DLD1 (cell line): Measurements from ENCODE around the gene IRAK1.

Source experiments
- in situ Hi-C: cut with HindIII; loops from 2 replicates; pipeline ENCODE4 v1.10.0; 2017; ENCODE audit warnings: low sequenced_read_pairs

IRAK1 gene

DNA sequence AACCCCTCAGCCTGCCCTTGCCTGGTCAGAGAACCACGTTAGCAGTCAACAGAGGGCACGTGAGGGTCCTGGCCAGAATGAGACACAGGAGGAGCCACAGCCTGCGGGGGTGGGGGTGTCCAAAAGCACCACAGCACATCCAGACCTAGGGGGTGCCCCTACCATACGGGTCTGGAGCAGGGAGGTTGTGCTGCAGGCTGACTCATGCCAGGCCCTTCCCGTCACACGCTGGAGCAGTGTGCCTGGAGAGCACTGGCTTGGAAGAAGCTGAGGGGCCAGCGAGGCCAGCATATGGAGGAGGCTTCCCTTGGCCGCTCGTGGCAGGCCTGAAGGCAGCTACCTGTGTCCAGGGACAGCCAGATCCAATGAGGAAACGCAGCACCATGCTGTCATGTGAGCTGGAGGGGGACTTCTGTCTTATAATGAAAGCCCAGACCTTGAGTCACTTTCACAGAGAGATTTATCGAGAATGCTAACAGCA lies 1.5 kb upstream of the IRAK1 start:
- in situ Hi-C loops, result no loop called here

DNA sequence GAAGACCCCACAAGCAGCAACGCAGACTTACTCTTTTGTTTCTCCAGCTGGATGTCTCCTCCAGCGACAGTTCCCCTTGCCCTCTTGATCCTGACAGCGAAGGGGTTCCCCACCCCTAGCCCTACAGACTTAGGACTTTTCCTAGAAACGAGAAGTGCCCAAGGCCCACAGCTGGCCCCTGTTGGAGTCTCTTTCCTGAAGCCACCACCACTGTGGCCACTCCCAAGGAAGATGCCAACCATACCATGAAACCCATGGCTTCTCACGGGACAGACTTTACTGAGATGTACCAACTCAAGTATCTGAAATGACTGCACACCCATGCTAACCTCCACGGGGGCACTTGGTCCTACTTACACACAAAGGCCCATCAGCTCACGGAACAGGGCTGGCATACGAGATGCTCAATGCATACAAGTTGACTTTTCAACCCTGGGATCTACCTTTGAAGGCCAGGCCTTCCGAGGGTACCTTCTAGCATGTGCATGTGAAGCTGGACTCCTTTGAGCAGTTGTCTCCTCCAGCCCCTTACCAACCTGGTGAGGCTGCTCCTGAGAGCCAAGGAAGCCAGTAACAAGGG lies 924 bp upstream of the IRAK1 start:
- in situ Hi-C loops, result no loop called here

DNA sequence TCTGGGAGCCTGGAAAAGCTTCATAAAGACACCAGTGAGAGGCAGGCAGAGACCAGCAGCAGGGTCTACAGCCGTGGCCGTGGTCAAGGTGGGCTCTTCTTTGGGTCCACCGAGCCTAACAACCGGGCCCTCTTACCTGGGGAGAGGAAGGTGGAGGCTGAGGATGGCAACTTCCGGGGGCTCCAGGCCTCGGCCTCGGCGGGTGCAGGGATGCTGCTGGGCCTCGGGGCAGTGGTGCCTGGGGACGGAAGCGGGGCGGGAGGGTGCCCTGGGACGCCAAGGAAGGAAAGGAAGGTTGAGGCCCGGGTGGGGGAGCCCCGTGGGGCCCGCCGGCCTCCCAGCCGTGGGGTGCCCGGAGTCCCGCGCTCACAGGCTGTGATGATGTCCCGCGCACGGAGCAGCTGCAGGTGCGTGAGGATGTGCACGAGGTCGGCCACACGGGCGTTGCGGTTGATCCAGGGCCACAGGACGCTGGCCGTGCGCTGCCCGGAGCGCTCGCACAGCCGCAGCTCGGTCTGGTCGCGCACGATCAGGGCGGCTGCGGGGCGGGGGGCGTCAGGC lies 561 bp downstream of the IRAK1 start:
- in situ Hi-C loops, result no loop called here

DNA sequence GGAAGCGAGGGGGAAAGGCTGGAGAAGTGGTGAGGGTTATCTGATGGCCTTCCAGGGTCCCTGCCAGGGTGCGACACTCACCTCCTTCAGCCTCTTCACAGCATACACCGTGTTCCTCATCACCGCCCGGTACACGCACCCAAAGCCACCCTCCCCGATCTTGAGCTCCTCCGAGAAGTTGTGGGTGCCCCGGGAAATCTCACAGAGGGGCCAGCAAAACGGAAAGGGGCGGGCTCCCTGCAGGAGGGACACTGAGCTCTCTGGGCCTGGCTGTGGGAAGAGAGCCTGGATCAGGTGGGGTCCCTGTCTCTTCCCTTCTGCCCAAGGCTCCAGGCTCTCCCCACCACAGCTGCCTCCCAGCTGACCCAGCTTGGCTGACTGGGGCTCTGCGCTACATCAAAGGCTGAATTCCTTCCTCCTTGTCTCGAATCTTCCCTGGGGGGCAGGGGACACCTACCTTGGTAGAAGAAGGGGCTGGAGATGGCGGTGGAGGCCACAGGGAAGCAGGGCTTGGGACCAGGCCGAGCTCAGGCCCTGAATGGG lies 1.1 kb downstream of the IRAK1 start:
- in situ Hi-C loops, result no loop called here

DNA sequence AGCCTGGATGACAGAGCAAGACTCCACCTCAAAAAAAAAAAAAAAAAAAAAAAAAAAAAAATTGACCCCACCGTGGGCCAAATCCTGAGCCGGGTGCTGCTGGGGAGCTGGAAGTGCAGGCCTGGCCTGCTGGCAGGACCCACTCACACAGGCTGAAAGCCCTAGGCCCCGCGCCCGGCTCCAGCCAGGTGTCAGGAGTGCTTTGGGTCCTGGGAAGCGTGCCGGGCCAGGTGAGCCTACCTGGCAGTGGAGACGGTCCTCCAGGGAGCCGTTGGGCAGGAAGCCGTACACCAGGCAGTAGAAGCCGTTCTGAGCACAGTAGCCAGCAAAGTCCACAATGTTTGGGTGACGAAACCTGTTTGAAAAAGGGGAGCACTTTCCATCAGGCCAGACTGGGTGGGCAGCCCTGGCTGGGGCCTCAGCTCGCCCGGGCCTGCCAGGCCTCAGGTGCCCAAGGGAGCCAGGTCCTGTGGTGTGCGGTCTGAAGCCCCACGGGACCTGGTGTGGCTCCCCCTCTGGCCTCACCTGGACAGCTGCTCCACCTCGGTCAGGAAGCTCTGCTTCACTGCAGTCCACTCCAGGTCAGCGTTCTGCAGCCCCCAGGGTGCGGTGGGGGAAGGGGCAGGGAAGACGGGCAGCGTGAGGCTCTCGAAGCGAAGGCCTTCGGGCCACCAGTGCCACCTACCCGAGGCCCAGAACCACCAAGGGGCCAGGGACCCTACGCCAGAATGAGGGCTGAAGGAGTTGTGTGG lies 1.8 kb downstream of the IRAK1 start:
- in situ Hi-C loops, result no loop called here

DNA sequence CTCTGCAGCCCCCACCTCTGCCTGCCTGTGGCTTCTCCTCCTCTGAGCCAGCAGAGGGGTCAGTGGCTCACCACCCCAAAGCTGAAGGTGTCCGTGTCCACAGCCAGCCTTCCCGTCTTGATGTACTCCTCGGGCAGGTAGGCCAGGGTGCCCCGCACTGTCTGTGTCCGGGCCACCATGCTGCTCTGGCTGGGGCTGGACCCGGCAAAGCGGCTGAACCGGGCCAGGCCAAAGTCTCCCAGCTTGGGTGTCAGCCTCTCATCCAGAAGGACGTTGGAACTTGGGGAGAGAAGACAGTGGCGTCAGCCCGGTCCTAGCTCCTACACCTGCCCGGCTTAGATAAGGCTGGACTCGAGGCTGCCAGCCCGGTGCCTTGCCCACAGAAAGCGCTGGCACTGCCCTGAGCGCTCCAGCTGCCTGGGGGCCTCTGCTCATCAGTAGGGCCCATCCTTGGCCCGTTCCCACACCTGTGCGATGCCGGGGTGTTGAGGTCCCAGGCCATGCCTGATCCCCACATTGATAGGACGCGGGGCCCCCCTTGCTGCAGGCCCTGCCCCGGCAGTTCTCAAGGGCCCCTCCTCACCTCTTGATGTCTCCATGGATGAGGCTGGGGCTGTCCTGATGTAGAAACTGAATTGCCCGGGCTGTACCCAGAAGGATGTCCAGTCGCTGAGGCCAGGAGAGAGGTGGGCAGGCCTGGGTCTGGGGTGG lies 3.2 kb downstream of the IRAK1 start:
- in situ Hi-C loops, result no loop called here

DNA sequence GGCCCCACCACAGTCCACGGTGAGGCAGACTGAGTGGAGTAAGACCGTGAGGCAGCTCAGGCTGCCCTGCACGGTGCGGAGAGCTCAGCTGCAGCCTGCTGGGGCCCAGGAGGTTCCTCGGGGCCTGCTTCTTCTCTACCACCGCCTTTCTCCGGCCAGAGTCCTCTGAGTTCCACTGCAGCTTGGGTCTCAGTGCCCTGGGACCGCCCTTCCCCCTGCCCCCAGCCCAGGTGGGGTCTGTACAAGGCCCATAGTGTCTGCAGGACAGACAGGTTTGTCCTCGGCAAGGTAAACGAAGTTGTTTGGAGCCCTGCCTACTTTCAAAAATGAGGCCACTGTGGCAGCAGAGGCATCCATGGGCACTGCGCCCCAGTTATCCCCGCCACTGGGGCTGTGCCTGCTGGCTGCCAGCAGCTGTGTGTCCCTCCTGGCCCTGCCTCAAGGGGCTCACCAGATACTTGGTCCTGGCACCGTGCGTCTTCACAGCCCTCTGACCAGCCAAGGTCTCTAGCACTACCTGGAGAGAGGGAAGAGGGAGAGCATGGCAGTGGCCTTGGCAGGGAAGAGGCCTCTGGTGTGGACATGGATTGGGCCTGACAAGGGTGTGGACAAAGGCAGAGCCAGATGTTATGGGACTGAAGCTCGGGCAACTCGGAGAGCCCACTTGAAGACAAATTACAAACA lies 4.0 kb downstream of the IRAK1 start:
- in situ Hi-C loops, result no loop called here

DNA sequence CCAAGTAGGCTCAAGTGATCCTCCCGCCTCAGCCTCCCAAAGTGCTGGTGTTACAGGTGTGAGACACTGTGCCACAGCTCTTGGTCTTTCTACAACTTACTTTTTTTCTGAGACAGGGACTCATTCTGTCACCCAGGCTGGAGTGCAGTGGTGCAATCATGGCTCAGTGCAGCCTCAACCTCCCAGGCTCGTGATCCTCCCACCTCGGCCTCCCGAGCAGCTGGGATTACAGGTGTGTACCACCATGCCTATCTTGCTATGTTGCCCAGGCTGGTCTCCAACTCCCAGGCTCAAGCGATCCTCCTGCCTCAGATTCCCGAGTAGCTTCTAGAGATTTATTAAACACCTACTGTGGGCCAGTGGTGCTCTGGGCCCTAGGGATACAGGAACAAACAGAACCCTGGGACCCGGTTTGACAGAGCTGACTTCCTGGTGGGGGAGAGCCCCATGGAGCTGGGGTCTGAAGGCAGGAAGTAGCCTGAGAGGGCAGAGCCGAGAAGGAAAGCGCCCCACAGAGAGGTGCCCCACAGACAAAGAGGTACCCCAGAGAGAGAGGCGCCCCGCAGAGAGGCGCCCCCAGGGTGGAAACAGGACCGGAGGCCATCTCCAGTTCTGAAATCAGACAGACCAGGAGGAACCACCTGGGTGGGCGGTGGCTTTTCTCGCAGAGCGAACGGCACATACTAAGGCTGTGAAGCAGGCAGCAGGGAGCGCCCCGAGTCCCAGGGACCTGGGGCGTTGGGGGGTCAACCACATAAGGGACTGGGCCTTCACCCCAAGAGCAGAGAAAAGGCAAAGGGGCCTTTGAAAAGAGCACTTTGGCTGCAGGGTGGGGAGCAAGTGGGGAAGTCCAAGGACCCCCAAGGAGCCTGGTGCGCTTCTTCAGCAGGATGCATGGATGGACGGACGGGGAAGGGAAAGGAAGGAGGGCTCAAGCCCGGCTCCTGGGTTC lies 5.0 kb downstream of the IRAK1 start:
- in situ Hi-C loops, result no loop called here

DNA sequence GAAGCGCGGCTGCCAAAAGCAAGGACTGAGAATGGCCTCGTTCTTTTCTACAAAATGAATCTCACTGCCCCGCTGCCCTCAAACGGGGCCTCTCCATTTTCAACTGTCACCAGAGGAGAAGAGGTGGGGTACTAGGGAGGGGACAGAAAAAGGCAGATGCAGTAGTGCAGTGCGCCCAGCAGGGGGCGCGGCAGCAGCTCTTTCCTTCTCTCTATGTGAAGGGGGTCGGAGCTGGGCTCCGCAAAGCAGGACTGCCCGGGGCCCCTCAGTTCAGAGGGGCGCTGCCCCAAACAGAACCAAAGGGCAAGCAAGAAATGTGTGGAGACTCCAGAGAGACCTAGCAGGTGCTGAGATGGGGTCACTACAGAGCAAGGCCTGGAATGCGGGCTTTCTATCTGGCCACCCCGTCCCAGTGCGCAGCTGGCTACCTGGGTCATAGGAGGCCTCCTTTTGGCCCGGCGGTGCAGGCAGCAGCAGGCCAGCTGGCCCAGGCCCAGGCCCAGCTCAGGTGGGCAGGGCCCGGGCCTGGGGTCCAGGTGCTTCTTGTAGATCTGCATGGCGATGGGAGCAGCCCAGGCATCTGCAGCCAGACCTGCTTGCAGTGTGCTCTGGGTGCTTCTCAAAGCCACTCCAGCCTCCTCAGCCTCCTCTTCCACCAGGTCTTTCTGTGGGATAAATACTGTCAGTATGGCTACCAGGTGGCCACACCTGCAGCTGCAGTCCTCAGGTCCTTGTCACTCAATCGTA lies 5.9 kb downstream of the IRAK1 start:
- in situ Hi-C loops, result no loop called here

DNA sequence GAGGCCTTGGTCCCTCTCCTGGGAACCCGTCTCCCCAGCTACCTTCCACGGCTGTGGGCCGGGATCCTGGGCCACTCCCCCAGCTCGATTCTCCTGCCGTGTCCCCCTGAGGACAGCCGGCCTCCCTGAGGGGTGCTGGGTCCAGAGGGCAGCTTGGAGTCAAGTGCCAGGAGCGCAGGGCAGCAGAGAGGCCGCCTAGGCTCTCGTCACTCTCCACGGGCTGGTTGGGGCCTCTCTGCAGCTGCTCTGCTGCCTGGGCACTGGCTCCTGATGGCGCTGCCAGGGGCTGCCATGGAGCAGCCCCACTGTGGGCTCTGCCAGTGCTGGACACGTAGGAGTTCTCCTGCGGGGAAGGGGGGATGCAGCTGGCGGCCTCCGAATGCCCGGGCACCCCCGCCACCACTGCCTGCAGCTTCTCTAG lies 6.7 kb downstream of the IRAK1 start:
- in situ Hi-C loops, result no loop called here

DNA sequence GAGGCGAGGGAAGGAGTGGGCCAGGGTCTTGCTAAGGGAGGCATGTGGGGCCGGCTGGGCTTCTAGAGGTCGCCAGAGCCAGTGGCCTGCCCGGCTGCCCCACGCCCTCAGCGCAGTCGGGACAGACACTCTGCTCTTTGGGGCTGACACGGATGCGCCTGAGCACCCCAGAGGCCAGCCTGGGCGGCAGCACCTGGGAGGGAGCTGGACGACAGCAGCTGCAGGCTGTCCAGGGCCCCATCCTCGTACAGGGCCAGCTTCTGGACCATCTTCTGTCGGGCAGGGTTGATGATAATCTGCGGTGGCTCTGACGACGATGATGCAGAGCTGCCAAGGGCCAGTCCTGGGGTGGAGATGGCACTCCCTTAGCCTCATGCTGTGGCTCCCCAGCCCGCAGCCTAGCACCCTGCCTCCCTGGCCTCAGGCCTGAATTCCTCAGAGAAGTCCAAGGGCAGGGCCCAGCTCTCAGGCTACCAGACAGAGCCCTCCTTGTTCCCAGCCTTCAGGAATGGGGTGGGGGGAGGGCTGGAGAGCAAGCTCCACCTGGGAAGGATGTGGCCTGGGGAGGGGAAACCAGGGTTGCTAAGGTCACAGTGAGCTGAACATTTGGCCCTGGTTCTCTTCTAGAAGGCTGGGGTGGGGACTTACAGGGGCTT lies 7.2 kb downstream of the IRAK1 start:
- in situ Hi-C loops, result no loop called here

DNA sequence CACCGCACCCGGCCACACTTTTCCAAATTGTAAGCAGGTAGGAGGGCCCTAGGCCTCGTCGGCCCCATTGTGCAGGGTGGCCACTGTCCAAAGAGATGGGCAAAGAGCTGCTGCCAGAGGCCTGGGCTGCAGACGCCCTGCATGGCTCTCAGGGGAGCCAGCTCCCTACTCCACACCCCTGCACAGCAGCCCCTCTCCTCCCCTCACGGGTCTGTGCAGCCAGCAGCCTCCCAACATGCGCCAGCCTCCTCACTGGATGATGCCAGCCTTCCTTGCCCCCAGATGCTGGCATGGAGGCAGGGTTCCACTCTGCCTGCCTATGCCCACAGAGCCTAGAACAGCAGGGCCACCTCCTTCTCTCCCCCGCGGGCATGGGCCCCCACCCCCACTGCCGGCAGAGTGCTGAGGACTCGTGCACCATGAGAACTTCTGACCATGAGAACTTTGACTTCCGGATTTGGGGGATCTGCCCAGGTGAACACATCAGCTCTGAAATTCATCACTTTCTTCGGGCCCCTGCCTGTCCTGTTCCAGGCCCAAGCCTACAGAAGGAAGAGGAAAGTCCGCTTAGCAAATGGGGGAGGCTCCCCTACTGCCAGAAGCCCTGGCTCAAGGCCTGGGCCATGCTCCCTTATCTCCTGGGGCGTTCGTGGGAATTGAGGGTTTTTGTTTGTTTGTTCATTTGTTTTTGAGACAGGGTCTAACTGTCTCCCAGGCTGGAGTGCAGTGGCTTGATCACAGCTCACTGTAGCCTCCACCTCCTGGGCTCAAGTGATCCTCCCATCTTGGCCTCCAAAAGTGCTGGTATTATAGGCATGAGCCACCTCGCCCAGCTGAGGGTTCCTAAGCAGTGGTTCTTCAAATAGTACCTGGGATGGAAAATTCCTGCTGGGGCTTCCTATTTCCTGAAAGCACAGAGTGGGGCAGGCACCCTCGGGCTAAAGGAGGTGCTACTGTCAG lies 8.0 kb downstream of the IRAK1 start:
- in situ Hi-C loops, result no loop called here

DNA sequence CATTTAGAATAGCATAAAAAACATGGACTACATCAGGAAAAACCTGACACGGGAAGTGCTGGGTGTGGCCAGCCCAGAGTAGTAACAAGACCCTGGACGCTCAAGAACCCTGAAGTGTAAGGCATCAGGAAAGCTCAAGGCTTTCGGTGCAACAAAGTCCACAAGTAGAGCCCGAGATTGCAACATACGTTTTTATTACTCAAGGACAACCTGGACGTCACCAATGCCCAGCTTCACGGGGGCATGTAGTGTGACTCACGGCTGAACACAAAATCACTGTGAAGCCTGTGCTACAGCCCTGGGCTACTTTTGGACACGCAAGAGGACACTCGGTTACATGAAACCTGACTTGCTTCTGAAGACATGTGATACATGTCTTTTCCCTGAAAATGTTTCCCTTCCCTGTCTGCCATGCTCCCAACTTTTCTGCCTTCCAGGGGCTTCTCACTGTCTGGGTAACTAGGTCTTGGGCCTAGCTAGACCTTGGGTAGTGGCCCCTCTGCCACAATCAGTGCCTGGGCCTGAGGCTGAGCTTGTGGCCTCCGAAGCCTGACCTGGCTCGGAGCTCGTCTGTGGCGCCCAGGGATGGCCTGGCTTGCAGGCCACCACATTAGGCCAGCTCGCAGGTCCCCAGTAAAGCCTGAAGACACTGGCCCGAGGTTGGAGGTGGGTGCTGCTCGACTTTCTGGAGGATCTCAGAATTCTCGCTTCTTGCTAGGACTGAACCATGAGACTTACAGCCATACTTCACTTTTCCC lies 9.2 kb downstream of the IRAK1 start:
- in situ Hi-C loops, result no loop called here

DNA sequence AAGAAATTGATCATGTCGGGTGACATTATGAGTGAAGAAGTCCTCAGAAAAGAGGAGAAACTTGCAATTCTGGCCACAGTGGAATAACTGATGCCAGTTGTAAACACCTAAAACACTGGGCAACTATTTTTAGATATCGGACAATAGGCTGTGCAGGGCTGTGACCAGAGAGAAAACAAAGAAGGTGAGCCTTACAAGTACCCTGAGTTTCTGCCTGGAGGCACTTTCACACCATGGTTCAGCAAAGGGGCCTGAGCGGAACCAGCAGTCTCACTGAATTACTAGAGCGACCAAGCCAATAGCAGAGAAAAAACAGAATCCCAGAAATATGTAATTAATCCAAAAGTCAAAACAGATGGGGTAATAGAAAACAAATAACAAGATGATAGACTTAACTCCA lies 11.2 kb downstream of the IRAK1 start:
- in situ Hi-C loops, result no loop called here

DNA sequence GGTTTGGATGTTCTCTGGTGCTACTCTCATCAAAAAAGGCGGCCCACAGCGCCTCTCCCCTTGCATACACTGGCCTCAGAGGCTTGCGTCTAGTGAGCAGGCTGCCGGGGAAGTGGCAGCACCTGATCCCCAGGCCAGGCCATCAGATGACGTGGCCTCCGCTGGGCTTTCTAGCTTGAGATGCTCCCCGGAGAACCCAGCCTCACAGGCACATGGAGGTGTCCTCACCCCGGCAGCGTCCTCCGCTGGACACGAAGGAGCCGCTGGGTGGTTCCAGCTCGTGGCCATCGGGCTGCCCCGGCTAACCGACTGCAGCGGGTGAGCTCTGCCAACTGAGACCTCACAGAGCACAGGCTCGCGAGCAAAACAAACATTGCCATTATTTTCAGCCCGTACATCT lies 12.8 kb downstream of the IRAK1 start:
- in situ Hi-C loops, result no loop called here

DNA sequence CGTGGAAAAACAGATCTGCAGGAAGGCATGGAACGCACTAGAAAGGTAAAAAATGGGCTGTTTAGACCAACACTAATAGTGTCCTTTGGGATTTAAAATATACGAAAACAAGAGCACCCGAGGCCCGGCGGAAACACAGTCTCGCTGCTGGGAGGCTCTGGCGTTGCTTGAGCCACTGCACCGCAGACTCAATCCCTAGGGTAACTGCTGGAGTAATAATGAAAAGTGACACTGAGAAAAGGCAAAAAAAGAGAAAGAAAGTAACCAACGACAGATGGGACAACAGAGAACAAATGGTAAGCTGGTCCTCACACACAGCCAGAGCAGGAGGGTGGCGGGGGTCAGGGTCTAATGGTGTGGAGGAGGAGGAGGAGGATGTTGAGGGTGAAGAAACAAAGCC lies 15.4 kb downstream of the IRAK1 start:
- in situ Hi-C loops, result no loop called here

DNA sequence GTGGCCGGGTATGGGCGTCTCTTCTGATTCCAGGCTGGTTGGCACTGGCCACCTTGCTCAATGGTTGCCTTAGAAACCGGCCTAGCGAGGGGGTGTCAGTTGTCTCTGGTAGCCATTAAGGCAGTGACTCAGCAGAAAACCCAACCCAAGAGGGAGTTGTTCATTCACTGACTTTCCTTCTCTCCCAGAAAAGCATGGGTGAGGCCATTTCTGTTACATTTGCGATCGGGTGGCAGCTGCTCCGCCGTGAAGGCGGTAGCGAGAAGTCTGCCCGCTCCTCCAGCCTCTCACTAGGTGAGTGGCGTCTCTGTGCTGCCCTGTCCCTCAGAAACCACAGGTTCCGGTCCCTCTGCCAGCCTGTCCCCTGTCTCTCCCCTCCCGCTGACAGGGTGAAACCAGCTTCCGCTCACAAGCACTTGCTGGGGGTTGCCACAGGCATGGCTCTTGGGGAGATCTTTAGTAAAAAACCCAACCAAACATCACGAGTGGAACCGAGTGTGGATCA lies 17.4 kb downstream of the IRAK1 start:
- in situ Hi-C loops, result no loop called here
